Stimulated activated CD4-positive, alpha-beta T cell treated with anti-CD3 and anti-CD28 coated beads, Interleukin-1b, Interleukin-23, amount 100 ng/mL, for 1 hour (primary cell): ENCODE measurements around the gene STX19.
"Not testable (repeated sequence)": the region's sequence is repeated elsewhere in the genome, so short reads cannot be mapped to it uniquely, and the experiment has no call there.

Experiments
- DNase-seq, 2 donors: peaks; one replicate each; pipeline ENCODE4 v3.0.0-alpha.2; 2020; ENCODE audit warnings: low read depth in 2 of 2

STX19 gene

GRCh38 chr3:93979850-93980676 lies 48.3 kb downstream of the STX19 start, which contains the start of gene ARL13B:
TSS of gene ARL13B (plus strand) at chr3:93980155. CDS start at chr3:93980424, 269 bp downstream.
- peak; percentile 74 to 82 for DNase-seq

GRCh38 chr3:93973131-93974126 lies 55.0 kb downstream of the STX19 start, which contains the start of gene PROS1:
TSS of gene PROS1 (minus strand) at chr3:93973896. CDS start at chr3:93973749, 147 bp downstream.
- no peak for DNase-seq

GRCh38 chr3:93969997-93970396 lies 58.4 kb downstream of the STX19 start:
- no peak for DNase-seq

GRCh38 chr3:93969443-93969842 lies 59.0 kb downstream of the STX19 start:
- no peak for DNase-seq

DNA sequence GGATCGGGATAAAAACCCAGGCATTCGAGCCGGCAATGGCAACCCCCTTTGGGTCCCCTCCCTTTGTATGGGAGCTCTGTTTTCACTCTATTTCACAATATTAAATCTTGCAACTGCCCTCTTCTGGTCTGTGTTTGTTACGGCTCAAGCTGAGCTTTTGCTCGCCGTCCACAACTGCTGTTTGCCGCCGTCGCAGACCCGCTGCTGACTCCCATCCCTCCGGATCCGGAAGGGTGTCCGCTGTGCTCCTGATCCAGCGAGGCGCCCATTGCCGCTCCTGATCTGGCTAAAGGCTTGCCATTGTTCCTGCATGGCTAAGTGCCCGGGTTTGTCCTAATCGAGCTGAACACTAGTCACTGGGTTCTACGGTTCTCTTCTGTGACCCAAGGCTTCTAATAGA lies 63.3 kb downstream of the STX19 start:
- not testable (repeated sequence) for DNase-seq
